Measurements from ENCODE around the gene PLOD2.

The PLOD2 gene

DNA sequence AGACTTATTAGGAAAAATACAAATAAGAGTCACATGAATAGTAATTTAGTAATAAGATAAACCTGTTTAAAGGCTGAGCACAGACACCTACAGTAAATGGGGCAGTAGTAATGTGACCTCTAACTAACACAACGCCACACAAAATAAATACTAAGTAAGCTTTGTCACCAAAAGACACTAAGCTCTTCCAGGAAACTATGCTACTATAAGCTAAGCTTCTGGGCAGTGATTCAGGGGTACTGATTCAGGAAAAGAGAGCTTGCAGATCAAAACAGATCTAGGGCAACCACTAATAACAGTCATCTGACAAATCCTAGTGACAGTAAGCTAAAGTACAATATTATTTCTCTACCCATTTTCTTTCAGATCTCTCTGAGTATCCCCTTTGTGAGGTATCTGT, 68.8 kb downstream of the PLOD2 start:
- no peak for DNase-seq

DNA sequence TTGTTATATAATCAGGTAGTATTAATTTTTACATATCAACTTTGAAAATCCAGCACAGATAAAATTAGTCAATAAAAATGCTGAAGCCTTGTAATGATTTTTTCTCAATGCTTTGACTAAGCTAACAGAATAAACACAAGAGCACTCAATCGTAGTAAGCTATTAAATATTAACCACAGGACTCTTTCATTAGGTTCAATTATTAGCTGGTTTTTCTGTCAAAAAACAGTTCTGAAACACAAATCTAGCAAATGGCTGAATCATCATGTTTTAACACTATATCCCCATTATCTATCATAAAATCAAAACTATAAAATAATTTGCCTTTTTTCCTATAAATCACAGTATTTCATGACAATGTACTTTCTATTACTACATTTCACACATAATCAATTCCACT, 69.6 kb downstream of the PLOD2 start:
- no peak for DNase-seq

DNA sequence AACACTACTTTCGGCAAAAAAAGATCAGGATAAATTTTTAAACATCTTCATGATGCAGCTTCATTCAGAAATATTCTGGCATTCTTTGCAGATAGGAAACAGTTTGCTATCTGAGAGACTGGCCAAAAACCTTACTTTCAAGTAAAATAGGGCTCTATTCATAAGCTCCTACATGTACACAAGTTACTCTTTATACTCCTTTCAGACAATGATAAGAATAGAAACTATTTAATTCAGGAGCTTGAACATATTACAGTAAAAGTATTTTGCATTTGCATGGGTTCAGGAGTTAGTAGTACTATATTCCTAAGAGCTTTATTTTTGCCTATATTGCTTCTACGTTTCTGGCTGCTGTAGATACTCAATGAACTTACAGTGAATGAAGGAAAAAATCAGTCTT, 70.5 kb downstream of the PLOD2 start:
- DNase-seq: no peak

DNA sequence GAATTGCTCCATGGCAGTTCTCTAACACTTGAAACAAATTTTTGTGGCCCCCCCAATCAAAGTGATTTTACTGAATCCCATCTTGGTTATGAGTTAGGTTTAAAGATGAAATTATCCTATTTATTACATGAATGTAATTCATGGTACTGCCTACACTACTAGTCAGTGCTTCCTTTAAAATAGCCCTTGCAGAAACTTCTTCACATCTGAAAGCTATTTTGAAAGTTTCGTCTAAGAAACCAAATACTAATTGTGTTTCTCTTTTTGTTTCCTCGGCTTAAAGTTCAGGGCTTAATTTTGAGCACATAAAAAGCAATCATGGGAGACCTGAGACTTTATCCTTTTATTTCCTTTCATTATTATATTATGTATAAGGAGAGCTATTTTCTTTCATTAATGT, 72.1 kb downstream of the PLOD2 start:
- DNase-seq: no peak

DNA sequence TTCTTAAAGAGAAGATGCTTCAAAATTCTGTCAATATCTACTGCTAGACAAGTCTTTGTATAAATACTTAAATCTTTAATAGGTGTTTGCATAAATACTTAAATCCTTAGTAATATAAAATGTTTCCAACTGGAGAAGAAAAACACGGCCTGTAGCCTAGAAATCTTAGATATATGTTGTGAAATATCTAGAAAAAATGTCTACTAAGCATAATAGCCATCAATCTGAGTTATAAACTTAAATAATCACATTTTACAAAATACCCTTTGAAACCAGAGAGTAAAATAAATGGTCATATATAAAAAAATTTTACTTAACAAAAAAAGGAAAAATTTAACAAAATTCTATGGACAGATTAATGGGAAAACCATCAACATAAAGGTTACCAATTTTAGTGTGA, 73.9 kb downstream of the PLOD2 start:
- DNase-seq: no peak

DNA sequence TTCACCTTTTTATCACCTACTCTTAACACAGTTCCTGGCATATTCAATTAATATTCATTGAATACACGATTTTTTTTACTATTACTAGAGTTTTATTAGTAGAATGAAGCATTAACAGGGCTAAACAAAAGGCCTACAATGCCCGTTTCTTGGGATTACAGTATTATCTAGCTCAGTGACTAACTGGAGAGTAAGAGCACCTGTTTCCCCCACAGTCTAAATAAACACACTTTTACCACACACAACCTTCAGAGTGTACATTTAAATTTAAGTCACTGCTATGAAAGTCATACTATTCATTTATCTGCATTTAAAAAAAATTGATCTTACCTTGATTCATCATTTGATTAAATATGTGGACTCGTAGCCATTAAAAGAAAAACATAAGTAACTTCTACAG, 74.8 kb downstream of the PLOD2 start:
- DNase-seq: no peak

DNA sequence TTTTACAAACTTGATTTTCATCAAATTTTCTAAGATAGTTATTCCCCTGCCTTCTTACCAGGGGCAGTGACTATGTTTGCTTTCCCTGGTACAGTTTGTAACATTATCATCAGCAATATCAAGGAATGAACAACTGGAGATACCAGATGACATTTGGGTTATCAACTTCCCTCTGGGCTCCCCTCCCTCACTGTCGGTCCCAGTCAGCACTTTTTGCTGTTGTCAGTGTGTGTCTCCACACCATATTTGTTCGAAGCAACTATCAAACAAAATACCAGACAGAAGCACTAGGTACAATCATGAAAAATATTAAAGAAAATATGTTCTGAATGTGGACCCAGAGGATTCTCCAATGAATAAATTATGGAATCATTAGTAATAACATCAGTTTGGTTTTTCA, 75.3 kb downstream of the PLOD2 start:
- DNase-seq: no peak

DNA sequence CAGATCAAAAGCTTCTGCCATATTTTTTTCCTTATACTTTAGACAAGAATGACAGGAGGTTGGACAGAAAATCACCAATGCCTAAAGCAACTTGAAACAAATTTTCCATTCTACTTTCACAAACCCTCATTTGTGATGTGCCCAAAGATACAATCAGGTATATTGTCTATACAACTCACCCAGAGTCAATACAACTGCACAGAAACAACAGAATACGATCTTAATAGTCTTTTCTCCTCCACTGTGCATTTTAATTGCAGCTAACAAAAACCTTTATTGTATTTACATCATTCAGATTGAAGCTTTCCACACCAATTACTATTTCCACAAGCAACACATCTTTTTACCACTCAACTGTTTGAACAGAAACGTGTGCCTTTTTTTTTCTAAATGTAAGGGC, 80.4 kb downstream of the PLOD2 start:
- no peak for DNase-seq

DNA sequence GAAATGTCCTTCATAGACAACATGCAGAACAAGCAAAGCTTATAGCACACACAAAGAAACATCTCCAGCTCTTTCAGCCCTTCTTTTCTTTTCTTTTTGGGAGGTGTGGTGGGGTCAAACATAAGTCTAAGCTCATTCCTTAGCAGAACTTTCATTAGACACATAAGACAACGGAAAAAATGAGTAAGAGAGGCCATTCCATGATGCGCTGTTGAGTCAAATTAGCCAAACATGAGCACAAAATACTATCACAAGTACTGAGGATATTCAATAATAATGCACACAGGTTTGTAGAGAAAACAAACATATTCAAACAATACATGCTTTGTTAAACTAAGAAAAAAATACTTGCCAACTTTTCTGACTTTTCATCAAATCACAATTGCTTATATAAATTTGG, 83.0 kb downstream of the PLOD2 start:
- no peak for DNase-seq

DNA sequence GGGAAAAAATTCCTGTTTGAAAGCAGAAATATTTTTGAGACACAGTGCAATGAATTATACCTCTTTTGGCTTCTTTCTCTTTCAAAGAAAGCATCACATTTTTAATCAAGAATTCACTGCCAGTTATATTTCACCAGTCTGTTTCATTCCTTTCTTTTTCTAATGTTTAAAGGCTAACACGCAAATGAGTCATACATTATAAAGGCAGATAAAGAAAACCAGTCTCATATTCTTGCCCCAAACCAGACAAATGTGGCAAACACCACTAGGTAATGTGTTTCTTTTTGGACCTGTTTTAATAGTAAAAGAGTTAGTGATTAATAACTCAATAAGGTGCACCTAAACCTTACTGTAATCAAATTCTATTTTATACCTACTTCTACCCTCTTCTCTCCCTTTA, 83.8 kb downstream of the PLOD2 start:
- DNase-seq: no peak

DNA sequence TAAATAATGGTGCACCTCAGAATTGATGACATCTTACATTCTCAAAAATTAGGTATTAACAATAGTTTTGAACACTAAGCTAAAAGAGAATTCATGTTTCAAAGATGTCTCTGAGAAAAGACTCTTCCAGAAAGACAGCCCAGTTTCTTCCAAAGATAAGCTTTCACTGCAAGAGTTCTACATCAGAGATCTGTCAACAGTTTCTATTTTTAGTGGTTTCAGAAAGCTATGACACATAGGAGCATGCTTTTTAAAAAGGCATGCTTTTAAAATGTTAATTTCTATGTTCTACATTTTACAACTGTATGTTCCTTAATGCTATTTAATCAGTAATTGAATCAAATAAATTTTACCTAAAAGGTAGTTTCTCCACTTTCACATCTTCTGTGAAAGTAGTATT, 88.2 kb downstream of the PLOD2 start:
- no peak for DNase-seq

DNA sequence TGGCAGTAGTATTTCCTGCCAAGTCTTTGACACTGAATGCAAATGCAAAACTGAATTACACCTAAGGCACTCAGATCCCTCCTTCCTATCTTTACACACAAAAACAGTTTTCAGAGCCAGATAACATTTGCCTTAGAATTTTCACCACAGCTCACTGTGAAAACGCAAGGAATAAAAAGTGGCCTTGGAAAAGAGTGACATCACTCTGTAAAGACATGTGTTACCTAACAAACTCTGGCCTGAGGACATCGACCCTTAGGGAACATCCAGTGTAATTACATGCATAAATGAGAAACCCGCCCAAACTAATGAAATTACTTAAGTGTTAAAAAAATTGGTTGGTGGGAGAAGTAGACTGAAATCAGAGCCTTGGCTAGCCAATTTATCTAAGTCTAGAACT, 88.9 kb downstream of the PLOD2 start:
- no peak for DNase-seq

DNA sequence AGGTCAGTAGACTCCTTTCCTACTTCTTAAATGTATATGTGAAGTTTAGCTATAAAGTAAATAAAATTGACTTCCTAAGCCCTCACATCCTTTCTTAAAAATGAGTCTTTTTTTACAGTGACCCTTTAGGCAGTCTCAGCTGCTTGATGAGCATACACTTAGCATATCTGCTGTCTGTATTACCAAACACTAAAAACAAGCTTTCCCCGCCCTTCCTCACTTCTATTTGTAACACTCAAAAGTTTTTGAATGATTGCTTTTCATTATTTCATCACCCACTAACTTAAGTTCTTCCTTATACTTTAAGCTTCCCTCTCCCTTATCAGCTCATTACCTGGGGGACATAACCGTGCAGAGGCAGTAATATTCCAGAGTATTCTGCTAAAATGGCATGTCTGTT, 89.4 kb downstream of the PLOD2 start:
- DNase-seq: no peak

DNA sequence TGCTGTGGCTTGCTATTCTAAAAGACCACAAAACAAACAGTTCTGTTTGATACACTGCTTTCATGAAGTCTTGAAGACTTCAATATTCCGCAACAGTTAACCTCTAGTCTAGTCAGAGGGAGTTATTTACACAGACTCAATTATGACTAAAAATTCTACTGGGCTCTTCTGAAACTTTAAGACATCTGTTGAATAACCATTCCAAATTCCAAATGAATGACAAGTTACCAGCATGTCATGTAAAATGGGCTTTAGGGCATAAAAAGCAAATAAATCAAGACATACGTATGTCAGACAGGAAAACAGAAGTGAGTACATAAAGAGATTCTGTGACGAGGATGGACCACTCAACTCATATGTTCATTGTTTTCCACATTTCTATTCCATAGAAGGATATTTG, 93.9 kb downstream of the PLOD2 start:
- no peak for DNase-seq

DNA sequence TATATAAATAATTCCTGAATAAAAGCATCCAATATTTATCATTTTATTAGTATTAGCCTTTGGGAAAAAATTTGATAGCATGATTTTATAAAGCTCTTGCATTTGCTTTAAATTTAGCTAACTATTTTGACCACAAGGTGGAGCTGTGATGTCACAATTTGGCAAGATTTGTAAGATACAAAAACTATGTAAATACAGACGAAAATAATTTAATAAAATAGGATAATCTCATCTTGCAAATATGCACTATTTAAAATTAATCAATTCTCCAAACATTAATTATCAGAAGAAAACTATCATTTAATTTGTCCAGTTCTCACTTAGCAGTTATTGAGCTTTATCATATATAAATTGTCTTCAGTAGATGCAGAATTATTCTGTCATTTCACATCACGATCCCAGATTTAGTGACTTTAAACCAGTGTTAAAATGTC, 95.4 kb downstream of the PLOD2 start:
- DNase-seq: no peak

DNA sequence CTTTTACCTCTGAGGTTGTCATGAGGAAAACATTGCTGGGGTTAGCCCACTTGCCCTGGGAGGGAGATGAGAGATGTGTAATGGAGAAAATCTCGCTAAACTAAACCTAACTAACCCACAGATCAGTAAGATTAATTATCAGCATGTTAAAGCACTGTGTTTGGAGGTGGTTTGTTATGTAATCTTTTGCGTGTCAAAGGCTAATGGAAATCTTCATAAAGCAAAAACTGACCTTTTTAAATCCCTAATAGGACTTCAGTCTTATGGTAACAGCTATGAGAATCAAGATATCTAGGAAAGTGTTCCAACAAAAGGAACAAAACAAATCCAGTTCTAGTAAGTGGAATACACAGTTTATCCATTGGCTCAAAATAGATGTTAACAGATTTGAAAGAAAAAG, 102.7 kb downstream of the PLOD2 start:
- DNase-seq: no peak

DNA sequence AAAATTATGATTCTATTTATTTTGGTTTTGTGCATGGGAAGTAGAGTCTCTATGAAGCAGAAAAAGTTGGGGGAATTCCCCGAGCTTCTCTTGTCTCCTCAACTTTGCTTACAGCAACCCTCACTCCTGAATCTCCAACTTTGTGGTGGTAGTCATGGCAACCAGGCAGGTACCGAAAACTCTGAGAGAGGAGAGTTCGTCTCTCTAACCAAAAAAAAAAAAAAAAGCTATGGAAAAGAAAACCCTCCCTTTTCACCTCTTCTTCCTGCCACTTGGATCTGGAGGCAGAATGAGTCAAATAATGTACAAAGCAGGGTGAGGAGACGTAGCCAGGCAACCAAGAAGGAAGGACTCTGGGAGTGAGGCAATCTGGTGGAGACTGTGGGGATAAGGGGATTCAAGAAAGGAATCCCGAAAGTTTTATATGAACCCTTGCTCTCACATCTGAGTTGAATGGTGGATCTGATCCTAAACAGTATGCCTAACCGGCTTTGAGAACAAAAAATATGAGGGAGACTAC, 108.1 kb downstream of the PLOD2 start:
- no peak for DNase-seq

DNA sequence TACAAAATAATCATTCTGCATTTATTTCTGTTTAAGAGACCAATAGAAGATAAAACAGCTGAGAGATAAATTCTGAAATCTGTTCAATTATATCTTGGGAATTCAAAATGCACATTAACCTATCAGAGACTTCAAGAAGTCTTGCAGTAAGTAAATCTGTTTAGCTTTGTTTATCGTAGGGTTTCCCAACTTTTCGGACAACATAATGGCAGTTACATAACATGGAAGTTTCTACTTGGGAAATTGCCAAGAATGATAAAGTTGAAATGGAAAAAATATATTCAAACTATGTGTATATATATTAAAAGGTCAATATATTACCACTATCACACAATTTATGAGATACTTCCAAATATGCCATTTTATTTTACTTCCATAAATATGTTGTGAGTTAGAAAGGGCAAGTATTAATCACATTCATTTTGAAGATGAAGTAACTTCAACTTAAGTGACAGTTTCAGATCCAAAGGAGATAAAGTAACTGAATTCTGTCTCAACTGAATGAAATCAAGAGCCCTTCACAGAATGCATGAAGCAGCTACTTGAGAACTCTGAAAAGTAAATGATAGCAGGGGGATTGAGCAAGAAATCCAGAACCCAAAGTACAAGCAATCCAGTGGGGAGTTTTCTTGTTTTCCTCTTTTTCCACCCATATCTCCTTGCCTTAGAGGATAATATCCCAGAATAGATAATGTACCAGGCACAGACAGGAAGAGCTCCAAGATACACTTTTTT, 108.8 kb downstream of the PLOD2 start:
- no peak for DNase-seq

DNA sequence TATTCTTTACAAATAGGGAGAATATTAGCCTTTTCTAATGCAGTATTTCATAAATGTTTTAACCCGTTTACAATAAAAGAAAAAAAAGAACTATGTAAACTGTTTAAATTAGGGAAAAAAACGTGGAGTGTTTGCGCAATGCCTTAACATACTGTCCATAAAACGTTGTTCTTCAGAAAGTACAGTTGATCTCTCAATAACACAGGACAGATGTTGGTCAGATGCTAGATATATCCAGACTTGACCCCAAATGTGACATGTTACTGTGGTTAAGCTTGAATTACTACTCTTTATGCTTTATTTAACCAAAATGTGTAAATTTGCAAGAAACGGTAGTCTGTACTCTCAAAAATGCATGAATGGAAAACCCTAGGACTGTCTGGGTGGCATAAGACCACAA, 110.3 kb downstream of the PLOD2 start:
- no peak for DNase-seq

DNA sequence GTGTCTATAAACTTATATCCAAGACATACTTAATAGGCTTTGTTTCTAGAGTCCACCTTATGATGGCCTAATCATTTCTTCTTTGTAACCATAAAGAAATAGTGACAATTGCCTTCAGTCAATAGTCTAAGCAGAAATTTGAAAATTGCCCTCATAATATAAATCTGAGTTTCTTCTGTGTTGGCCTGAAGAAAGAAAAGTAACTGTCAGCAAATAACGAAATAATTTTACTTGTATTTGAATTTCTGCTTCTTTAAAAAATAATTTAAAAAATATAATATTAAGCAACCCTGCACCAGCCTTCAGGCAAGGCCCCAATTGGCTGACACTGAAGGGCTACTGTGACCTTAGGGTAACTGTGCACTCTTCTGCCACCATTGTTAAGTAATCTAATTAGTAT, 113.5 kb downstream of the PLOD2 start:
- no peak for DNase-seq

DNA sequence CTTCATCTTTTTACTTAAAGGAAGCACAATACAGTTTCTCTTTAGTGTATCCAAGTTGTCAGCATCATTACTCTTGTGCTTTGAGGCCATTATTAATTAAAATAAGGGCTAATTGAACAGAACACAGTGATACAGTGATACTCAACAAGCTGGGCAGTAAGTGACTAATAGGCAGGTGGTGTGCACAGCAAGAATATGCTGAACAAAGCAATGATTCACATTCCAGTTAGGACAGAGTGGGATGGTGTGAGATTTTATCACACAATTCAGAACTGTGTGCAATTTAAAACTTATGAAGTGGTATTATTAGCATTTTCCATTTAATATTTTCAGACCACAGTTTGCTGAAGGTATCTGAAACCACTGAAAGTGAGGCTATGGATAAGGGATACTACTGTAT, 116.9 kb downstream of the PLOD2 start:
- DNase-seq: no peak

DNA sequence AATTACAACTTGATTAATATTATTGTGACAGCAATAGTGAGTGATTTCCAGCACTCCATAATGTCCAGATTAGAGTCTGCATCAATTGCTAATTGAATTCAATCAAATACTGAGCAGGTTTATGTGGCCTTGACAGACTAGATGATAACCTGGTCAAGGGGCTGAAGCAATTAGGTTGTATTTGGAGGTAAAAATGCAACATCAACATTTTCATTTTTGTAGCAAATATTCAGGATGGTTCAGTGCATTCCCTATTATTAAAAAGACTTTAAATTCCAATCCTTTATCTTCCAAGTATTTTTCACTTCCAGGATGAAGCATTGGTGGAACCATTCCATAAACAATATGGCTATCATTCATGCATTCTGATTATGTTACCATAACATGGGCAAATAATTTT, 120.4 kb downstream of the PLOD2 start:
- no peak for DNase-seq

DNA sequence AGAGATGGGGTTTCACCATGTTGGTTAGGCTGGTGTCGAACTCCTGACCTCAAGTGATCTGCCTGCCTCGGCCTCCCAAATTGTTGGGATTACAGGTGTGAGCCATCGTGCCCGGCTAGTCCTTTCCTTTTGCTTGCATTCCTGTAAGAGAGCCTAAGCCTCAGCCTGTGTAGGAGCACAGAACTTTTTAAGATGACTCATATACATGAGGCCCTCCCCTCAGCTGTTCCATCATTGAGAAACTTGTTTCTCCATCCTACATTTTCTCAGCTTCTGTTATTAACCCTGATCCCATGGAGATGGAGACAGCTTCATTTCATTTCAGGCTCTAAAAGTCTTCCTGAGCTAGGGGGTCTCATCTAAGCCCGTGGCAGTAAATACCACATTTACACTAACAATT, 123.3 kb downstream of the PLOD2 start:
- DNase-seq: no peak

DNA sequence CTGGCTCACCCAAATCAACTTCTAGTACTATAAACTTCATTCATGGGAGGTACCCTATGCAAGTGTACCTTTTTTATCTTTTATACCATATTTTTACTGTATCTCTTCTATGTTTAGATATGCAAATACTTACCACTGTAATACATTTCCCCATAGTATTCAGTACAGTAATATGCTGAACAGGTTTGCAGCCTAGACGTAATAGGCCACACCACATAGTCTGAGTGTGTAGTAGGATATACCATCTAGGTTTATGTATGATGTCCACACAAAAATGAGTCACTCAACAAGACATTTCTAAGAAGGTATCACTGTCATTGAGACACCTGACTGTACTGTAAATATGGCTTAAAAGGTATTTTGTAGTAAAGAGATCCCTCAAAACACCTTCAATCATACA, 124.7 kb downstream of the PLOD2 start:
- DNase-seq: no peak

DNA sequence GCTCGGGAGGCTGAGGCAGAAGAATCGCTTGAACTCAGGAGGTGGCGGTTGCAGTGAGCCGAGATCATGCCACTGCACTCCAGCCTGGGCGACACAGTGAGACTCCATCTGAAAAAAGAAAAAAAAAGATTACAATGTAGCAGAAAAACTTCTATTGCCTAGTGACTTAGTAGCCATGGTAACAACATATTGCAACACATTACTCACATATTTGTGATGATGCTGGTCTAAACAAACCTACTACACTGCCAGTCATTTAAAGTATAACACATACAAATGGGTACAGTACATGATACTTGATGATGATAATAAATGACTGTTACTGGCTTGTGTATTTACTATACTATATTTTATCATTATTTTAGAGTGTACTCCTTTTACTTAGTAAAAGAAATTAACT, 125.6 kb downstream of the PLOD2 start:
- DNase-seq: no peak

Measured in stimulated activated CD4-positive, alpha-beta T cell treated with anti-CD3 and anti-CD28 coated beads, Interleukin-4, amount 100 ng/mL, for 4 hours (primary cell).